ENCODE results near the gene ARMC7.

- TF ChIP-seq POLR2AphosphoS5 (IDR thresholded peaks at IDR 0.05) (no peak), POLR2A (IDR thresholded peaks at IDR 0.05) (no peak), CTCF (IDR thresholded peaks at IDR 0.05) (no peak), EP300 (IDR thresholded peaks at IDR 0.05) (no peak)
These were observed 44.1 kb upstream of the ARMC7 start for GRCh38 chr17:75065562-75066151.

All from sigmoid colon (tissue), 4 donors.